Measurements from ENCODE around the gene SLC5A10. TPM values are rescaled to one million over a fixed set of nuclear protein-coding genes. Genes with fewer than 3 reads are reported as not detected.

Gene SLC5A10
- polyA plus RNA-seq, 3 donors: 0.10 to 0.17 (median 0.12) TPM

DNA sequence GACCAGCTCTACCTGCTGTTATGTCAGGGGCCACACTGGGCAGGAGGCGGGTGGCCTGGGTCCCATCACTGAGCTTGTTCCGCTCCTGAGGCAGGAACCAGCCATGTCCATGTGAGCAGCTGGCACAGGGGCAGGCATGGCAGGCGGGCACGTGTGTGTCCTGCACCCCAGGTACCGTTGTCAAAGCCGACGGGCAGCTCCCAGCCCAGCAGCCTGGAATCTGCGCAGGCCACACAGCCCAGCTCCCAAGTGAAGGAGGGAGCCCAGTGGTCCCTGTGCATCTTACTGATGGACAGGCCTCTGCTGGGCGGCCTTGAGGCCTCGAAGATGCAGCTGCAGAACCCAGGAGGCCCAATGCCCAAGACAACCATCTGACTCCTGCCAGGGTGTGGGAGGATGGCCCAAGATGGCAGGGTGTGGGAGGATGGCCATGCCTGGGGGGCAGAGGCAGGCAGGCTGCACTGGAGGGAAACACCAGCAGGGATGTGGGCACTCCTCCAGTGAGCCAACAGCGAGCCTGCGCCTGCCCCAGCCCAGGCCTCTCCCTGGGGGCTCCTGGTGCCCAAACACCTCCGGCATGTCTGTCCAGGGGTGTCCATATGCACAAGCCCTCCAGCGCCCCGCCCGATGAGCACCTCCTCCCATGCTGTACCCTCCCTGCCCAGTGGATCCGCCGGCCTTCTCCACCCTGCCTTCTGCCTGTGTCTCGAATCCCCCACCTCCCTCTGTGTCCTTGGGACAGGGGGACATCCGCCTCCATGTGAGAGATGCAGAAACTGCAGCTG, 39.8 kb downstream of the SLC5A10 start:
- Histone ChIP-seq H3K4me3 (replicated peaks in 1 of 3; ENCODE audit: low read depth in 2 of 3, low read length in 3 of 3) (no peak overlapping the region), H4K20me1 (ENCODE audit: insufficient read depth, low read length) (no peaks in the 10 kb centered on the region), H3K79me2 (ENCODE audit: insufficient read depth, low read length) (no peaks in the 10 kb centered on the region), H3K9me3 (replicated peaks in 1 of 2; ENCODE audit: control insufficient read depth in 1 of 2, insufficient read depth in 1 of 2, low read length in 2 of 2) (no peaks in the 10 kb centered on the region), H3K4me2 (replicated peaks; ENCODE audit: extremely low read depth, low read length, poor library complexity, severe bottlenecking) (no peak overlapping the region), H2AFZ (ENCODE audit: insufficient read depth, low read depth, low read length, poor library complexity, severe bottlenecking) (no peak overlapping the region), H3K27ac (ENCODE audit: low read depth in 1 of 2, low read length in 2 of 2) (no peak overlapping the region), H3K27me3 (ENCODE audit: control insufficient read depth in 2 of 2, insufficient read depth in 2 of 2, low read length in 2 of 2) (peaks cover 0 to 11% of the 10 kb centered on the region in 2 donors), H3K36me3 (replicated peaks in 1 of 2; ENCODE audit: control insufficient read depth in 1 of 2, insufficient read depth in 2 of 2, low read length in 2 of 2) (no peaks in the 10 kb centered on the region), H3K9ac (ENCODE audit: insufficient read depth, low read length, poor library complexity, severe bottlenecking) (no peak overlapping the region), H3K4me1 (ENCODE audit: control insufficient read depth in 1 of 2, insufficient read depth in 2 of 2, low read length in 2 of 2) (no peaks in the 10 kb centered on the region)
- TF ChIP-seq, protein P1, sequence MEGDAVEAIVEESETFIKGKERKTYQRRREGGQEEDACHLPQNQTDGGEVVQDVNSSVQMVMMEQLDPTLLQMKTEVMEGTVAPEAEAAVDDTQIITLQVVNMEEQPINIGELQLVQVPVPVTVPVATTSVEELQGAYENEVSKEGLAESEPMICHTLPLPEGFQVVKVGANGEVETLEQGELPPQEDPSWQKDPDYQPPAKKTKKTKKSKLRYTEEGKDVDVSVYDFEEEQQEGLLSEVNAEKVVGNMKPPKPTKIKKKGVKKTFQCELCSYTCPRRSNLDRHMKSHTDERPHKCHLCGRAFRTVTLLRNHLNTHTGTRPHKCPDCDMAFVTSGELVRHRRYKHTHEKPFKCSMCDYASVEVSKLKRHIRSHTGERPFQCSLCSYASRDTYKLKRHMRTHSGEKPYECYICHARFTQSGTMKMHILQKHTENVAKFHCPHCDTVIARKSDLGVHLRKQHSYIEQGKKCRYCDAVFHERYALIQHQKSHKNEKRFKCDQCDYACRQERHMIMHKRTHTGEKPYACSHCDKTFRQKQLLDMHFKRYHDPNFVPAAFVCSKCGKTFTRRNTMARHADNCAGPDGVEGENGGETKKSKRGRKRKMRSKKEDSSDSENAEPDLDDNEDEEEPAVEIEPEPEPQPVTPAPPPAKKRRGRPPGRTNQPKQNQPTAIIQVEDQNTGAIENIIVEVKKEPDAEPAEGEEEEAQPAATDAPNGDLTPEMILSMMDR (IDR thresholded peaks at IDR 0.05): no peak
- H3K36me3 Mint-ChIP-seq: peaks cover 0 to 6% of the 10 kb centered on the region in 2 donors
- no peak for DNase-seq
- peaks cover 15 to 35% (median 16%) of the 10 kb centered on the region in 3 donors for H3K27me3 Mint-ChIP-seq (ENCODE audit: low read depth in 3 of 3)
- whole genome bisulfite sequencing (ENCODE audit: insufficient coverage): 96% methylated on average over 14 of the region's 20 CpGs
- no peak overlapping the region for H3K4me3 Mint-ChIP-seq
- peaks cover 4 to 18% (median 11%) of the 10 kb centered on the region in 7 donors for H3K9me3 Mint-ChIP-seq
- peaks cover 7% of the 10 kb centered on the region for H3K4me1 Mint-ChIP-seq
- H3K27ac Mint-ChIP-seq: peak overlapping the region in 1 of 7 donors; percentile 52
- intact Hi-C loops (cut with micrococcal nuclease): no loop called here

DNA sequence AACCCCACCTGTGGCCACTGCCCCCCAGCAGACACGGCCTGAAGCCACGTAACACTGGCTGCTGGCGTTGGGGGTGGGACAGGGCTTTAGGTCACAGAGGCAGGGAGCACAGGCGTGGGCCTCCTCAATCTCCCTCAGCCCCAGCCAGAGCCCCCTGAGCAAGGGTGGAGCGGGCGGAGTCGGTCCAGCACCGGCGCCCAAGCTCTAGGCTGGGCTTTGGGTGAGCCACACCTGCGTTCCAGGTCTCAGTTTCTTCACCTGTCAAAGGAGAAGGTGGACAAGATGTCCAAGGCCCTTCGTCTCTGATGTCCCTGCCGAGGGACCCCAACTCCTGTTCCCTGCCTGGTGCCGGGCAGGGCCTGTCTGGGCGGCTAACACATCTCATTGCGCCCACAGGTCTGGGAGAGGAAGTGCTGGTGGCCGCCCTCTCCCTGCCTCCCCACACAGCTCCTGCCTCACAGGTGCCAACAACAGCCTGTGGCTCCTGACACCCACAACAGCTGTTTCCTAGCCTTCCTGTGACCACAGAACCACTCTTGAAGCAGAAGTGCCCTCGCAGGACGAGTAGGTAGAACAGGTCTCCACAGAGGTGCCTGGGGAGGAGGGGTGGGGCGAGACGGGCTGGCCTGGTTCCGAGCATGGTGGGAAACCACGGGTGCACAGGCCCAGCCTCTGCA, 40.6 kb downstream of the SLC5A10 start:
- Histone ChIP-seq H3K9me3 (replicated peaks in 1 of 2; ENCODE audit: control insufficient read depth in 1 of 2, insufficient read depth in 1 of 2, low read length in 2 of 2) (no peaks in the 10 kb centered on the region), H3K36me3 (replicated peaks in 1 of 2; ENCODE audit: control insufficient read depth in 1 of 2, insufficient read depth in 2 of 2, low read length in 2 of 2) (no peaks in the 10 kb centered on the region), H3K27ac (ENCODE audit: low read depth in 1 of 2, low read length in 2 of 2) (no peak overlapping the region), H3K27me3 (ENCODE audit: control insufficient read depth in 2 of 2, insufficient read depth in 2 of 2, low read length in 2 of 2) (peaks cover 0 to 11% of the 10 kb centered on the region in 2 donors), H4K20me1 (ENCODE audit: insufficient read depth, low read length) (no peaks in the 10 kb centered on the region), H2AFZ (ENCODE audit: insufficient read depth, low read depth, low read length, poor library complexity, severe bottlenecking) (no peak overlapping the region), H3K4me2 (replicated peaks; ENCODE audit: extremely low read depth, low read length, poor library complexity, severe bottlenecking) (no peak overlapping the region), H3K9ac (ENCODE audit: insufficient read depth, low read length, poor library complexity, severe bottlenecking) (no peak overlapping the region), H3K4me3 (replicated peaks in 1 of 3; ENCODE audit: low read depth in 2 of 3, low read length in 3 of 3) (no peak overlapping the region), H3K79me2 (ENCODE audit: insufficient read depth, low read length) (no peaks in the 10 kb centered on the region), H3K4me1 (ENCODE audit: control insufficient read depth in 1 of 2, insufficient read depth in 2 of 2, low read length in 2 of 2) (no peaks in the 10 kb centered on the region)
- H3K27me3 Mint-ChIP-seq (ENCODE audit: low read depth in 3 of 3): peaks cover 15 to 35% (median 16%) of the 10 kb centered on the region in 3 donors
- H3K9me3 Mint-ChIP-seq: peaks cover 4 to 18% (median 11%) of the 10 kb centered on the region in 7 donors
- TF ChIP-seq, protein P1 (IDR thresholded peaks at IDR 0.05): no peak
- no peak for DNase-seq
- H3K36me3 Mint-ChIP-seq: peaks cover 0 to 6% of the 10 kb centered on the region in 2 donors
- WGBS (ENCODE audit: insufficient coverage): 34% methylated on average over 16 of the region's 22 CpGs
- peaks cover 7% of the 10 kb centered on the region for H3K4me1 Mint-ChIP-seq
- intact Hi-C loops (cut with micrococcal nuclease): no loop called here
- H3K27ac Mint-ChIP-seq: peak overlapping the region in 1 of 7 donors; percentile 50
- peak overlapping the region in 1 of 2 donors; percentile 62 for H3K4me3 Mint-ChIP-seq
